Fibroblast of the aortic adventitia (primary cell): ENCODE measurements around the gene DBI. TPM values are rescaled to one million over a fixed set of nuclear protein-coding genes. Genes with fewer than 3 reads are reported as not detected.
A peak's percentile ranks its signal among the peaks of the same experiment; 100 is the strongest.

Experiments
- DNase-seq: peaks from one replicate; pipeline ENCODE4 v3.0.0-alpha.2; 2010; ENCODE audit warnings: low read depth
- H3K4me3 ChIP-seq: 2 replicates; pipeline ENCODE4 v1.5.1; 2011; ENCODE audit warnings: low read depth, mild to moderate bottlenecking, control low read depth, low read length, moderate library complexity
- CTCF ChIP-seq: IDR thresholded peaks from 2 replicates; pipeline ENCODE4 v1.5.1; 2011; ENCODE audit warnings: mild to moderate bottlenecking, low read length, control low read depth, inconsistent platforms; ENCODE audit not compliant: insufficient read depth
- total RNA-seq: library from RNA; depleted of rRNA; stranded (reverse); fragments of >200 nt; gene quantifications from 2 replicates; pipeline ENCODE4 v1.2.3, GENCODE V29; 2012; ENCODE audit warnings: low replicate concordance

Gene DBI
- total RNA-seq, 1 donor = 123 TPM

GRCh38 chr2:119339562-119339923, 27.2 kb upstream of the DBI start:
- H3K4me3 ChIP-seq = no peak overlapping the region
- TF ChIP-seq CTCF = no peak
- DNase-seq = no peak

GRCh38 chr2:119341684-119342083, 25.1 kb upstream of the DBI start:
- no peak for DNase-seq
- TF ChIP-seq CTCF = no peak
- no peak overlapping the region for H3K4me3 ChIP-seq

GRCh38 chr2:119349289-119349688, 17.5 kb upstream of the DBI start:
- no peak for DNase-seq
- no peak for TF ChIP-seq CTCF
- H3K4me3 ChIP-seq = no peak overlapping the region

- no peak for DNase-seq
- no peak overlapping the region for H3K4me3 ChIP-seq
- no peak for TF ChIP-seq CTCF
Observed at GRCh38 chr2:119350311-119350998, 16.3 kb upstream of the DBI start.

GRCh38 chr2:119352357-119352756, 14.4 kb upstream of the DBI start:
- peak; percentile 5 for DNase-seq
- no peak for TF ChIP-seq CTCF
- H3K4me3 ChIP-seq = no peak overlapping the region

DNA sequence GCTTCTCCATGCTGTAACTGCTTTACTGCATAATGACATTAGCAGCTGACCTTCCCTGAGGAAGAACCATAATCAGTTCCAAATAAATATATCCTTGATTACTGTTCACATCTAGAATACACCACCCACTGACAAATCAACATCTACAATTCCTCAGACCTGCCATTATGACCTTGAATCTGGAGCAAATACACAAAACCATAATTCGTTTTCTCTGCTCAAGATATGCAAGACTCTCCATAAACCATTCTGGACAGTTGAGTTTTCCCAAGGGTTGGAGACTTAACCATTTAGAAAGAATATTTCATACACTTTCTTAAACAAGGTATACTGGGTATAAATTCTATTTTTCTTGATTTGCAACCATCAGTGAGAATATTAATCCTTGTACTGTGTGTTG, 11.9 kb upstream of the DBI start:
- no peak overlapping the region for H3K4me3 ChIP-seq
- no peak for TF ChIP-seq CTCF

DNA sequence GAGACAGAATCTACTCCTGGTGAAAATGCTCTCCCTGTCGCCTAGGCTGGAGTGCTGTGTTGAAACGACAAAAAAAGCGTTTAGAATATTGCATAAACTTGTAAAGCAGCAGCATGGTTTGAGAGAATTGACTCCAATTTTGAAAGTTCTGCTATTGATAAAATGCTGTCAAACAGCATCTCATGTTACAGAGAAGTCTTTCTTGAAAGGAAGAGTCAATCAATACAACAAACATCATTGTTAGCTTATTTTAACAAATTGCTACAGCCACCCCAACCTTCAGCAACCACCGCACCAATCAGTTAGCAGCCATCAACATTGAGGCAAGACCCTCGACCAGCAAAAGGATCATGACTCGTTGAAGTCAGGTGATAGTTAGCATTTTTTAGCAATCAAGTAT, 7.0 kb upstream of the DBI start:
- H3K4me3 ChIP-seq = no peak overlapping the region
- no peak for TF ChIP-seq CTCF
- no peak for DNase-seq

More for the DNA sequence above, 11.9 kb upstream of the DBI start:
- no peak for DNase-seq
